Measurements from ENCODE around the gene TUBB.

GRCh38 chr6:30720738-30721197 lies 616 bp downstream of the TUBB start:
- no peak for TF ChIP-seq CTCF (conservative IDR thresholded peaks at IDR 0.05; ENCODE audit: low read length)
- no peak for TF ChIP-seq EZH2phosphoT487 (IDR thresholded peaks at IDR 0.05; ENCODE audit: borderline replicate concordance, low read depth, low read length)

Data from OCI-LY7 (cell line).